Type B pancreatic cell (in vitro differentiated cells): Measurements from ENCODE around the gene LRRC8B. TPM values are rescaled to one million over a fixed set of nuclear protein-coding genes. Genes with fewer than 3 reads are reported as not detected.

Experiments
- DNase-seq: peaks from one replicate; pipeline ENCODE4 v3.0.0; 2021; ENCODE audit warnings: mixed read lengths; ENCODE audit not compliant: unreplicated experiment; ENCODE audit errors: extremely low spot score
- H3K27ac Mint-ChIP-seq: 2 replicates; pipeline ENCODE4 v1.8.0; 2021; ENCODE audit warnings: mild to moderate bottlenecking, mixed read lengths
- H3K27me3 Mint-ChIP-seq: 2 replicates; pipeline ENCODE4 v1.8.0; 2021; ENCODE audit warnings: mixed read lengths
- H3K36me3 Mint-ChIP-seq: 2 replicates; pipeline ENCODE4 v1.8.0; 2021; ENCODE audit warnings: mixed read lengths
- H3K4me1 Mint-ChIP-seq: one replicate; pipeline ENCODE4 v1.8.0; 2021; ENCODE audit warnings: mixed read lengths; ENCODE audit not compliant: unreplicated experiment
- H3K4me3 Mint-ChIP-seq: 2 replicates; pipeline ENCODE4 v1.8.0; 2021; ENCODE audit warnings: mild to moderate bottlenecking, mixed read lengths
- H3K9me3 Mint-ChIP-seq: 2 replicates; pipeline ENCODE4 v1.8.0; 2021; ENCODE audit warnings: mixed read lengths
- total RNA-seq: library from RNA; stranded (reverse); gene quantifications from 2 replicates; pipeline ENCODE4 v1.2.1, GENCODE V29; 2021; ENCODE audit warnings: low replicate concordance
- TF ChIP-seq, protein P1 (sequence below): fragments of 200-600 bp; sonication (generic); conservative IDR thresholded peaks from 2 replicates; pipeline ENCODE4 v1.5.0; 2021; ENCODE audit warnings: antibody characterized with exemption, mild to moderate bottlenecking

LRRC8B gene
- total RNA-seq, 1 donor from 2014 or later: 12.2 TPM

DNA sequence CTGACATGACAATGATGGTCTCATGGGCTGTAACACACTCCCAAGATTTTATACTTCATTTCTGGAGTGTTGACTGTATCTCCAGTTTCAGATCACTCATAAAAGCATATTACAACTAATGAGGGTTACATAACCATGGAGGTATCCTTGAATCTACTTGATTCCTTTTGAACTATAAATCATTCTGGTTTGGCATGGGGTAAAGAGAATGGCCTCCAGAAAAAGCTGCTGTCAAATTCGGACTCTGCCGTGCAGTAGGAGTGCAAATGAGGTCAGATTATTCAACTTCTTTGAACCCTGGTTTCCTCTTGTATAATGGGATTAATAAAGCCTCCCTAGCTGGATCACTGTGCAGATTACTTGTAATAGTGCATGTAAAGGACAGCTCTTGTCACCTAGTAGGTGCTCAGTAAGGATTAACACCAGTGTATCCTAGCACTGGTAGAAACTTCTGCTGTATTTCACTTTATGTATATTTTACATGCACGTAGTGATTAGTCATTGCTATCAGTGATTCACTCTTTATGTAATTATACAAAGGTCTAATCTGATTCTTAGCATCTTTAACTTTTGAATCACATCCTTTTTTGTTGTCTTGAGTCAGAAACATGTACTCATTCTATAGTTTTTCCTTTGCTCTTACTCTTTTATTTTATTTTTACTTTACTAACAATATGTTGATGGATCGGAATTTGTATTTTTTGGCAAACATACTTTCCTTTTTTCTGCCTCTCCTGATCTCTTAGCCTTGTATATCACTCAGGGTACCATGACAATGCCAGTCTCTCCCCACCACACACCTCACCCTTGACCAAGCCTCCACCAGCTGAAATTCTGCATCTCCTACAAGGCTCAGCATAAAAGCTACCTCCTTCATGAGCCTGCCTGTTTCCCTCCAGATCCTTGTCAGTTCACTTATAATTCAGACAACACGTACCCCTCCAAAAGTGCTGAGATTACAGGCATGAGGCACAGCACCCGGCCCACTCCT lies 111.5 kb downstream of the LRRC8B start:
- Mint-ChIP-seq H3K9me3 (no peaks in the 10 kb centered on the region), H3K27ac (no peak overlapping the region), H3K4me3 (no peak overlapping the region), H3K27me3 (peaks cover 38% of the 10 kb centered on the region), H3K36me3 (no peaks in the 10 kb centered on the region), H3K4me1 (peaks cover 17% of the 10 kb centered on the region)
- no peak for DNase-seq
- TF ChIP-seq, protein P1, sequence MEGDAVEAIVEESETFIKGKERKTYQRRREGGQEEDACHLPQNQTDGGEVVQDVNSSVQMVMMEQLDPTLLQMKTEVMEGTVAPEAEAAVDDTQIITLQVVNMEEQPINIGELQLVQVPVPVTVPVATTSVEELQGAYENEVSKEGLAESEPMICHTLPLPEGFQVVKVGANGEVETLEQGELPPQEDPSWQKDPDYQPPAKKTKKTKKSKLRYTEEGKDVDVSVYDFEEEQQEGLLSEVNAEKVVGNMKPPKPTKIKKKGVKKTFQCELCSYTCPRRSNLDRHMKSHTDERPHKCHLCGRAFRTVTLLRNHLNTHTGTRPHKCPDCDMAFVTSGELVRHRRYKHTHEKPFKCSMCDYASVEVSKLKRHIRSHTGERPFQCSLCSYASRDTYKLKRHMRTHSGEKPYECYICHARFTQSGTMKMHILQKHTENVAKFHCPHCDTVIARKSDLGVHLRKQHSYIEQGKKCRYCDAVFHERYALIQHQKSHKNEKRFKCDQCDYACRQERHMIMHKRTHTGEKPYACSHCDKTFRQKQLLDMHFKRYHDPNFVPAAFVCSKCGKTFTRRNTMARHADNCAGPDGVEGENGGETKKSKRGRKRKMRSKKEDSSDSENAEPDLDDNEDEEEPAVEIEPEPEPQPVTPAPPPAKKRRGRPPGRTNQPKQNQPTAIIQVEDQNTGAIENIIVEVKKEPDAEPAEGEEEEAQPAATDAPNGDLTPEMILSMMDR: no peak

- Mint-ChIP-seq H3K4me1 (peaks cover 9% of the 10 kb centered on the region), H3K36me3 (no peaks in the 10 kb centered on the region), H3K27me3 (peaks cover 26% of the 10 kb centered on the region), H3K27ac (no peak overlapping the region), H3K9me3 (no peaks in the 10 kb centered on the region), H3K4me3 (no peak overlapping the region)
- TF ChIP-seq, protein P1: no peak
- DNase-seq: no peak
Measured at GRCh38 chr1:89637496-89637895, 112.9 kb downstream of the LRRC8B start.

DNA sequence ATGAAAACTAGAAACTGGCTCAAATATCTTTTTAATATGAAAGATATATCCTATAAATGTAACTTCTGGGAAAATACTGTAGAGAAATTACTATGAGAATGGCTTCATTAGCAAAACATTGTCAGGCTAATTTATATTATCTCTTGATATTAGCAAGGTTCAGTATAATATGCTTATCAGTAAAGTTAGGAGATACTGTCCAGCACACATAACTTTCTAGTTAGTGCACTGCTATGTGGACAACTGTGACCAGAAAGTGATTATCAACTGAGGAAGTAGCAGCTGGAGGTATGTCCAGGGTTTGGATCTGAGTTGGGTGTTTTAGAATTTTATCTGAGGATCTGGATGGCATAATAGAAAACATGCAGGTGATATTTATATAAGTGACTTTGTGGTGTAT lies 115.8 kb downstream of the LRRC8B start:
- no peak overlapping the region for H3K27ac Mint-ChIP-seq
- H3K36me3 Mint-ChIP-seq: no peaks in the 10 kb centered on the region
- TF ChIP-seq, protein P1: no peak
- no peak for DNase-seq
- peaks cover 12% of the 10 kb centered on the region for H3K27me3 Mint-ChIP-seq
- no peaks in the 10 kb centered on the region for H3K9me3 Mint-ChIP-seq
- no peaks in the 10 kb centered on the region for H3K4me1 Mint-ChIP-seq
- no peak overlapping the region for H3K4me3 Mint-ChIP-seq

DNA sequence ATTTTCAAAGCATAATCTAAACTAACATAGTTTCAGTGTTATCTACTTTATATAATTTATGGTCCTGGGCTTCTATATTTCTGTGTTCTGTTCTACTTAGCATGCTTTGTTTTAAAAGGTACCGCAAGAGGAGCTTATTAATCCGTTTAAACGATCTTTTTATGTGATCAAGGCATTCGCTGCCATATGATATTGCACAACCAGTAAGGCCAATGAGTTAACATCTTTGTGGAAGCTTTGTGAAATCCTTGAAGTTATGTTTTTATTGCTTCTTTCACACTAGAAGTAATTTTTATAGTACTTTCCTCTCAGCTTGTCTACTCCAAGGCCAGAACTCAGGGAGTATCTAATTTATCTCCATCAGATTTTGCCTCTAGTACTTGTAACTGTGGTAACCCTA lies 117.2 kb downstream of the LRRC8B start:
- Mint-ChIP-seq H3K27me3 (no peaks in the 10 kb centered on the region), H3K27ac (no peak overlapping the region), H3K9me3 (no peaks in the 10 kb centered on the region), H3K4me3 (no peak overlapping the region), H3K4me1 (no peaks in the 10 kb centered on the region), H3K36me3 (no peaks in the 10 kb centered on the region)
- DNase-seq: no peak
- TF ChIP-seq, protein P1: no peak

DNA sequence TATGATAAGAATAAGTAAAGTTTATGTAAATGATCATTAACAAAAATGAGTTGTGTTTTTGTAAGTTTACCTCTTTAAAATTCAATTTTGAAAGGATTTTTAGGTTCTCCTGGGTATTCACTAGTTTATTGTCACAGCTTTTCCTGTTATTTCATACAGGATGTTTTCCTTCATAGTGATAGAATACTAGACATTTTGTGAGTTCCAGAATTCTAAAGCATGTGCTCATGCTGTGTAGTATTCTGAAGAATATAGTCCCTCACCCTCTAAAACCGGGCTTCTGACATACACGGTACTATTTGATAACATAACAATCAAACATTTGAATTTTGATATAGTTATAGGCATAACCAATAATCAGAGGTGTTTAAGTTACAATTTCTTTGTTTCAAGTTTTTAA lies 118.9 kb downstream of the LRRC8B start:
- H3K36me3 Mint-ChIP-seq: peaks cover 3% of the 10 kb centered on the region
- TF ChIP-seq, protein P1: no peak
- no peak for DNase-seq
- no peak overlapping the region for H3K4me3 Mint-ChIP-seq
- no peak overlapping the region for H3K27ac Mint-ChIP-seq
- H3K9me3 Mint-ChIP-seq: no peaks in the 10 kb centered on the region
- H3K27me3 Mint-ChIP-seq: no peaks in the 10 kb centered on the region
- no peaks in the 10 kb centered on the region for H3K4me1 Mint-ChIP-seq
